Osteoblast (primary cell): ENCODE measurements around the gene ZMAT5. TPM values are rescaled to one million over a fixed set of nuclear protein-coding genes. Genes with fewer than 3 reads are reported as not detected.
"Not testable (repeated sequence)": the region's sequence is repeated elsewhere in the genome, so short reads cannot be mapped to it uniquely, and the experiment has no call there.

Experiments used
- DNase-seq: peaks from one replicate; pipeline ENCODE4 v3.0.0; 2011; ENCODE audit warnings: low spot score, mixed read lengths; ENCODE audit not compliant: insufficient read length; ENCODE audit errors: missing footprints
- H2AFZ ChIP-seq: 2 replicates; pipeline ENCODE4 v1.6.0; 2011; ENCODE audit warnings: mild to moderate bottlenecking, low read length
- H3K27ac ChIP-seq: 2 replicates; pipeline ENCODE4 v1.5.1; 2011; ENCODE audit warnings: mild to moderate bottlenecking, low read depth, low read length, moderate library complexity
- H3K27me3 ChIP-seq: 2 replicates; pipeline ENCODE4 v1.6.0; 2012; ENCODE audit warnings: mild to moderate bottlenecking, control low read depth, inconsistent platforms, low read length, moderate library complexity; ENCODE audit not compliant: insufficient read depth
- H3K36me3 ChIP-seq: 2 replicates; pipeline ENCODE4 v1.5.1; 2011; ENCODE audit warnings: mild to moderate bottlenecking, low read length, control low read depth, moderate library complexity; ENCODE audit not compliant: insufficient read depth
- H3K4me1 ChIP-seq: 2 replicates; pipeline ENCODE4 v1.5.1; 2011; ENCODE audit warnings: mild to moderate bottlenecking, low read length, control low read depth, moderate library complexity; ENCODE audit not compliant: insufficient read depth
- H3K4me2 ChIP-seq: 2 replicates; pipeline ENCODE4 v1.6.0; 2011; ENCODE audit warnings: mild to moderate bottlenecking, low read length; ENCODE audit not compliant: insufficient read depth
- H3K4me3 ChIP-seq: fragments of 200-600 bp; sonication (generic); 3 replicates; pipeline ENCODE4 v1.5.1; 2012; ENCODE audit warnings: mild to moderate bottlenecking, low read length, inconsistent platforms; ENCODE audit not compliant: insufficient read depth
- H3K79me2 ChIP-seq: 2 replicates; pipeline ENCODE4 v1.6.0; 2012; ENCODE audit warnings: mild to moderate bottlenecking, low read length, control low read depth, inconsistent platforms; ENCODE audit not compliant: insufficient read depth
- H3K9me3 ChIP-seq: 2 replicates; pipeline ENCODE4 v1.5.1; 2011; ENCODE audit warnings: low read depth, low read length, control low read depth
- H4K20me1 ChIP-seq: 2 replicates; pipeline ENCODE4 v1.6.0; 2012; ENCODE audit warnings: mild to moderate bottlenecking, low read length, control low read depth; ENCODE audit not compliant: insufficient read depth
- CTCF ChIP-seq: IDR thresholded peaks from 2 replicates; pipeline ENCODE4 v1.5.1; 2011; ENCODE audit warnings: mild to moderate bottlenecking, low read depth, low read length, moderate library complexity; ENCODE audit errors: extremely low read depth
- total RNA-seq: library from RNA; depleted of rRNA; stranded (reverse); fragments of >200 nt; gene quantifications from 2 replicates; pipeline ENCODE4 v1.2.3, GENCODE V29; 2012

Gene ZMAT5
- total RNA-seq, 1 donor = 15.6 TPM

GRCh38 chr22:29756341-29756740, 10.5 kb downstream of the ZMAT5 start:
- H4K20me1 ChIP-seq = peaks cover 7% of the 10 kb centered on the region
- TF ChIP-seq CTCF = no peak
- peaks cover 3% of the 10 kb centered on the region for H3K79me2 ChIP-seq
- H3K4me3 ChIP-seq = no peak overlapping the region
- H3K27ac ChIP-seq = no peak overlapping the region
- H3K4me1 ChIP-seq = peaks cover 9% of the 10 kb centered on the region
- no peaks in the 10 kb centered on the region for H3K9me3 ChIP-seq
- H3K4me2 ChIP-seq = no peak overlapping the region
- H2AFZ ChIP-seq = no peak overlapping the region
- no peaks in the 10 kb centered on the region for H3K36me3 ChIP-seq
- H3K27me3 ChIP-seq = no peaks in the 10 kb centered on the region
- no peak for DNase-seq

- no peak for TF ChIP-seq CTCF
- no peak for DNase-seq
- no peak overlapping the region for H3K4me2 ChIP-seq
- H2AFZ ChIP-seq = no peak overlapping the region
- peaks cover 3% of the 10 kb centered on the region for H3K79me2 ChIP-seq
- H3K36me3 ChIP-seq = no peaks in the 10 kb centered on the region
- H3K27me3 ChIP-seq = no peaks in the 10 kb centered on the region
- no peak overlapping the region for H3K27ac ChIP-seq
- H4K20me1 ChIP-seq = peaks cover 7% of the 10 kb centered on the region
- no peaks in the 10 kb centered on the region for H3K9me3 ChIP-seq
- H3K4me3 ChIP-seq = no peak overlapping the region
- peaks cover 9% of the 10 kb centered on the region for H3K4me1 ChIP-seq
These were observed 10.9 kb downstream of the ZMAT5 start for GRCh38 chr22:29755889-29756288.

GRCh38 chr22:29754658-29755395, 12.0 kb downstream of the ZMAT5 start:
- not testable (repeated sequence) for DNase-seq, H3K36me3 ChIP-seq, H3K4me2 ChIP-seq, H3K9me3 ChIP-seq, H3K4me1 ChIP-seq, H4K20me1 ChIP-seq, H3K27ac ChIP-seq, H3K79me2 ChIP-seq, H3K4me3 ChIP-seq, H2AFZ ChIP-seq, H3K27me3 ChIP-seq

GRCh38 chr22:29753808-29754657, 12.8 kb downstream of the ZMAT5 start:
- peaks cover 7% of the 10 kb centered on the region for H4K20me1 ChIP-seq
- no peaks in the 10 kb centered on the region for H3K9me3 ChIP-seq
- peak; percentile 37 for DNase-seq
- no peak overlapping the region for H3K27ac ChIP-seq
- H3K79me2 ChIP-seq = peaks cover 3% of the 10 kb centered on the region
- TF ChIP-seq CTCF = no peak
- H3K4me2 ChIP-seq = no peak overlapping the region
- no peaks in the 10 kb centered on the region for H3K27me3 ChIP-seq
- no peaks in the 10 kb centered on the region for H3K36me3 ChIP-seq
- H2AFZ ChIP-seq = no peak overlapping the region
- no peak overlapping the region for H3K4me3 ChIP-seq
- H3K4me1 ChIP-seq = peaks cover 7% of the 10 kb centered on the region
